ENCODE data around the gene POMC.

Gene POMC

GRCh38 chr2:25178976-25179375 is 10.6 kb upstream of the POMC start:
- Histone ChIP-seq H3K36me3 (ENCODE audit: insufficient read depth, low read length) (no peaks in the 10 kb centered on the region), H3K27me3 (ENCODE audit: insufficient read depth, low read length, poor library complexity) (peaks cover 3% of the 10 kb centered on the region), H3K4me2 (ENCODE audit: insufficient read depth, low read length) (no peak overlapping the region), H3K27ac (ENCODE audit: low read length) (no peak overlapping the region), H3K9ac (ENCODE audit: low read depth, low read length) (no peak overlapping the region), H3K4me1 (ENCODE audit: insufficient read depth, low read length) (no peaks in the 10 kb centered on the region), H4K20me1 (ENCODE audit: insufficient read depth, low read length) (no peaks in the 10 kb centered on the region), H3K4me3 (ENCODE audit: low read depth in 1 of 2, low read length in 2 of 2) (no peak overlapping the region), H2AFZ (ENCODE audit: low read depth, low read length) (no peak overlapping the region), H3K9me3 (ENCODE audit: insufficient read depth, low read length, severe bottlenecking) (no peaks in the 10 kb centered on the region), H3K79me2 (ENCODE audit: insufficient read depth, low read length) (no peaks in the 10 kb centered on the region)
- no peak for TF ChIP-seq CTCF (IDR thresholded peaks at IDR 0.05; ENCODE audit: borderline replicate concordance, extremely low read depth, low read length, poor library complexity, severe bottlenecking)
- no peak for TF ChIP-seq EZH2 (IDR thresholded peaks at IDR 0.05; ENCODE audit: borderline replicate concordance, low read depth, low read length, severe bottlenecking)
- ATAC-seq (ENCODE audit: insufficient read depth, low read depth) = no peak
- DNase-seq = no peak

- no peaks in the 10 kb centered on the region for H4K20me1 ChIP-seq (ENCODE audit: insufficient read depth, low read length)
- ATAC-seq (ENCODE audit: insufficient read depth, low read depth) (no peak), DNase-seq (no peak)
- TF ChIP-seq EZH2 (IDR thresholded peaks at IDR 0.05; ENCODE audit: borderline replicate concordance, low read depth, low read length, severe bottlenecking) (no peak), CTCF (IDR thresholded peaks at IDR 0.05; ENCODE audit: borderline replicate concordance, extremely low read depth, low read length, poor library complexity, severe bottlenecking) (no peak)
- no peaks in the 10 kb centered on the region for H3K79me2 ChIP-seq (ENCODE audit: insufficient read depth, low read length)
- no peaks in the 10 kb centered on the region for H3K4me1 ChIP-seq (ENCODE audit: insufficient read depth, low read length)
- H3K36me3 ChIP-seq (ENCODE audit: insufficient read depth, low read length) = no peaks in the 10 kb centered on the region
- no peak overlapping the region for H3K9ac ChIP-seq (ENCODE audit: low read depth, low read length)
- no peaks in the 10 kb centered on the region for H3K9me3 ChIP-seq (ENCODE audit: insufficient read depth, low read length, severe bottlenecking)
- no peak overlapping the region for H3K4me2 ChIP-seq (ENCODE audit: insufficient read depth, low read length)
- peaks cover 3% of the 10 kb centered on the region for H3K27me3 ChIP-seq (ENCODE audit: insufficient read depth, low read length, poor library complexity)
- no peak overlapping the region for H3K27ac ChIP-seq (ENCODE audit: low read length)
- H3K4me3 ChIP-seq (ENCODE audit: low read depth in 1 of 2, low read length in 2 of 2) = no peak overlapping the region
- no peak overlapping the region for H2AFZ ChIP-seq (ENCODE audit: low read depth, low read length)
Observed at GRCh38 chr2:25177211-25177611, 8.8 kb upstream of the POMC start.

- Histone ChIP-seq H3K4me2 (ENCODE audit: insufficient read depth, low read length) (no peak overlapping the region), H3K27ac (ENCODE audit: low read length) (no peak overlapping the region), H3K9ac (ENCODE audit: low read depth, low read length) (no peak overlapping the region), H3K79me2 (ENCODE audit: insufficient read depth, low read length) (no peaks in the 10 kb centered on the region), H3K27me3 (ENCODE audit: insufficient read depth, low read length, poor library complexity) (peaks cover 3% of the 10 kb centered on the region), H3K4me1 (ENCODE audit: insufficient read depth, low read length) (no peaks in the 10 kb centered on the region), H4K20me1 (ENCODE audit: insufficient read depth, low read length) (no peaks in the 10 kb centered on the region), H3K9me3 (ENCODE audit: insufficient read depth, low read length, severe bottlenecking) (no peaks in the 10 kb centered on the region), H3K36me3 (ENCODE audit: insufficient read depth, low read length) (no peaks in the 10 kb centered on the region), H3K4me3 (ENCODE audit: low read depth in 1 of 2, low read length in 2 of 2) (no peak overlapping the region), H2AFZ (ENCODE audit: low read depth, low read length) (no peak overlapping the region)
- no peak for TF ChIP-seq EZH2 (IDR thresholded peaks at IDR 0.05; ENCODE audit: borderline replicate concordance, low read depth, low read length, severe bottlenecking)
- DNase-seq = no peak
- ATAC-seq (ENCODE audit: insufficient read depth, low read depth) = no peak
Observed at GRCh38 chr2:25176541-25177181, 8.3 kb upstream of the POMC start.

- ATAC-seq (ENCODE audit: insufficient read depth, low read depth) = no peak
- Histone ChIP-seq H3K4me1 (ENCODE audit: insufficient read depth, low read length) (no peaks in the 10 kb centered on the region), H4K20me1 (ENCODE audit: insufficient read depth, low read length) (no peaks in the 10 kb centered on the region), H3K27me3 (ENCODE audit: insufficient read depth, low read length, poor library complexity) (peaks cover 3% of the 10 kb centered on the region), H3K36me3 (ENCODE audit: insufficient read depth, low read length) (no peaks in the 10 kb centered on the region), H3K9ac (ENCODE audit: low read depth, low read length) (no peak overlapping the region), H3K79me2 (ENCODE audit: insufficient read depth, low read length) (no peaks in the 10 kb centered on the region), H3K27ac (ENCODE audit: low read length) (no peak overlapping the region), H3K4me2 (ENCODE audit: insufficient read depth, low read length) (no peak overlapping the region), H3K4me3 (ENCODE audit: low read depth in 1 of 2, low read length in 2 of 2) (no peak overlapping the region), H3K9me3 (ENCODE audit: insufficient read depth, low read length, severe bottlenecking) (no peaks in the 10 kb centered on the region), H2AFZ (ENCODE audit: low read depth, low read length) (no peak overlapping the region)
- no peak for DNase-seq
- no peak for TF ChIP-seq EZH2 (IDR thresholded peaks at IDR 0.05; ENCODE audit: borderline replicate concordance, low read depth, low read length, severe bottlenecking)
- TF ChIP-seq CTCF (IDR thresholded peaks at IDR 0.05; ENCODE audit: borderline replicate concordance, extremely low read depth, low read length, poor library complexity, severe bottlenecking) = no peak
Observed at GRCh38 chr2:25176138-25176537, 7.8 kb upstream of the POMC start.

Measured in DND-41 (cell line).